Neural progenitor cell (in vitro differentiated cells): ENCODE measurements around the gene RFX3. TPM values are rescaled to one million over a fixed set of nuclear protein-coding genes. Genes with fewer than 3 reads are reported as not detected.

Experiments used
- DNase-seq: peaks from one replicate; pipeline ENCODE4 v3.0.0-alpha.2; 2016; ENCODE audit warnings: low spot score
- H2AFZ ChIP-seq: fragments of 200-600 bp; sonication (generic); replicated peaks from 2 replicates; pipeline ENCODE4 v1.6.1; 2016; ENCODE audit warnings: antibody characterized with exemption
- H3F3A ChIP-seq: fragments of 200-600 bp; sonication (generic); 2 replicates; pipeline ENCODE4 v1.6.1; 2016; ENCODE audit warnings: antibody characterized with exemption, low read depth
- H3K27ac ChIP-seq: fragments of 200-600 bp; sonication (generic); 2 replicates; pipeline ENCODE4 v1.5.1; 2016; ENCODE audit warnings: mild to moderate bottlenecking
- H3K27me3 ChIP-seq: fragments of 200-600 bp; sonication (generic); 2 replicates; pipeline ENCODE4 v1.6.1; 2016; ENCODE audit warnings: mild to moderate bottlenecking, moderate library complexity
- H3K36me3 ChIP-seq: fragments of 200-600 bp; sonication (generic); 2 replicates; pipeline ENCODE4 v1.5.1; 2016
- H3K4me1 ChIP-seq: fragments of 200-600 bp; sonication (generic); 2 replicates; pipeline ENCODE4 v1.6.1; 2016; ENCODE audit warnings: mixed run types
- H3K4me2 ChIP-seq: fragments of 200-600 bp; sonication (generic); 2 replicates; pipeline ENCODE4 v1.6.1; 2016
- H3K4me3 ChIP-seq: fragments of 200-600 bp; sonication (generic); 2 replicates; pipeline ENCODE4 v1.5.1; 2016
- H3K79me2 ChIP-seq: fragments of 200-600 bp; sonication (generic); 2 replicates; pipeline ENCODE4 v1.6.1; 2016; ENCODE audit warnings: low read depth
- H3K9ac ChIP-seq: fragments of 200-600 bp; sonication (generic); 2 replicates; pipeline ENCODE4 v1.6.1; 2016
- H3K9me3 ChIP-seq: fragments of 200-600 bp; sonication (generic); 2 replicates; pipeline ENCODE4 v1.5.1; 2016; ENCODE audit warnings: low read depth
- H4K20me1 ChIP-seq: fragments of 200-600 bp; sonication (generic); 2 replicates; pipeline ENCODE4 v1.6.1; 2016; ENCODE audit warnings: low read depth
- H3K27ac Mint-ChIP-seq: 3 replicates; pipeline ENCODE4 v1.8.0; 2021; ENCODE audit warnings: mixed read lengths
- H3K27me3 Mint-ChIP-seq: 2 replicates; pipeline ENCODE4 v1.8.0; 2022; ENCODE audit warnings: low read depth, mild to moderate bottlenecking, inconsistent platforms, moderate library complexity, mixed read lengths; ENCODE audit not compliant: insufficient read depth
- H3K36me3 Mint-ChIP-seq: 3 replicates; pipeline ENCODE4 v1.8.0; 2021; ENCODE audit warnings: mixed read lengths
- H3K4me1 Mint-ChIP-seq: 3 replicates; pipeline ENCODE4 v1.8.0; 2021; ENCODE audit warnings: mixed read lengths
- H3K4me3 Mint-ChIP-seq: 3 replicates; pipeline ENCODE4 v1.8.0; 2021; ENCODE audit warnings: mild to moderate bottlenecking, moderate library complexity, mixed read lengths
- H3K9me3 Mint-ChIP-seq: 3 replicates; pipeline ENCODE4 v1.8.0; 2020; ENCODE audit warnings: mixed read lengths
- CTCF ChIP-seq: fragments of 200-600 bp; sonication (generic); IDR thresholded peaks from 2 replicates; pipeline ENCODE4 v1.5.1; 2017; ENCODE audit warnings: antibody characterized with exemption, mild to moderate bottlenecking
- EZH2 ChIP-seq: fragments of 200-600 bp; sonication (generic); IDR thresholded peaks from 2 replicates; pipeline ENCODE4 v1.6.1; 2017; ENCODE audit warnings: antibody characterized with exemption, mild to moderate bottlenecking, moderate library complexity
- EZH2phosphoT487 ChIP-seq: fragments of 200-600 bp; sonication (generic); IDR thresholded peaks from 2 replicates; pipeline ENCODE4 v1.6.1; 2017; ENCODE audit warnings: antibody characterized with exemption
- total RNA-seq: library from RNA; depleted of rRNA; stranded (reverse); fragments of >200 nt; gene quantifications from 2 replicates; pipeline ENCODE4 v1.2.3, GENCODE V29; 2015; ENCODE audit warnings: low replicate concordance

Gene RFX3
- total RNA-seq, 1 donor from 2014 or later: 39.6 TPM

- DNase-seq: no peak
- Mint-ChIP-seq H3K27ac (no peak overlapping the region), H3K36me3 (peaks cover 5% of the 10 kb centered on the region), H3K4me1 (no peaks in the 10 kb centered on the region), H3K27me3 (no peaks in the 10 kb centered on the region), H3K9me3 (no peaks in the 10 kb centered on the region), H3K4me3 (no peak overlapping the region)
- Histone ChIP-seq H3K4me2 (no peak overlapping the region), H3K79me2 (peaks cover 18% of the 10 kb centered on the region), H3K4me1 (peaks cover 10% of the 10 kb centered on the region), H3K36me3 (no peaks in the 10 kb centered on the region), H3K27ac (no peak overlapping the region), H3K4me3 (no peak overlapping the region), H2AFZ (no peak overlapping the region), H3F3A (peaks cover 3% of the 10 kb centered on the region), H3K9ac (no peak overlapping the region), H3K27me3 (no peaks in the 10 kb centered on the region), H4K20me1 (no peaks in the 10 kb centered on the region), H3K9me3 (no peaks in the 10 kb centered on the region)
- no peak for TF ChIP-seq CTCF
- TF ChIP-seq EZH2: no peak
- no peak for TF ChIP-seq EZH2phosphoT487
Measured at GRCh38 chr9:3409453-3409852, 116.3 kb downstream of the RFX3 start.

- no peak overlapping the region for H2AFZ ChIP-seq
- DNase-seq: no peak
- no peak overlapping the region for H3K4me3 Mint-ChIP-seq
- no peaks in the 10 kb centered on the region for H3K36me3 ChIP-seq
- peaks cover 59% of the 10 kb centered on the region for H3K79me2 ChIP-seq
- no peaks in the 10 kb centered on the region for H3K9me3 ChIP-seq
- H3K27me3 ChIP-seq: no peaks in the 10 kb centered on the region
- peaks cover 50% of the 10 kb centered on the region for H3K4me1 ChIP-seq
- H3K4me1 Mint-ChIP-seq: peaks cover 7% of the 10 kb centered on the region
- no peak overlapping the region for H3K4me3 ChIP-seq
- peaks cover 10% of the 10 kb centered on the region for H3K36me3 Mint-ChIP-seq
- peaks cover 10% of the 10 kb centered on the region for H3F3A ChIP-seq
- H3K9me3 Mint-ChIP-seq: no peaks in the 10 kb centered on the region
- no peak overlapping the region for H3K9ac ChIP-seq
- peak overlapping the region; percentile 15 for H3K4me2 ChIP-seq
- no peak overlapping the region for H3K27ac ChIP-seq
- no peaks in the 10 kb centered on the region for H3K27me3 Mint-ChIP-seq
- H4K20me1 ChIP-seq: no peaks in the 10 kb centered on the region
- H3K27ac Mint-ChIP-seq: no peak overlapping the region
- TF ChIP-seq EZH2phosphoT487: no peak
- no peak for TF ChIP-seq CTCF
- no peak for TF ChIP-seq EZH2
Measured at GRCh38 chr9:3403315-3403714, 122.5 kb downstream of the RFX3 start.

GRCh38 chr9:3401221-3401954, 124.4 kb downstream of the RFX3 start:
- Histone ChIP-seq H3F3A (peaks cover 6% of the 10 kb centered on the region), H3K4me1 (peaks cover 50% of the 10 kb centered on the region), H3K79me2 (peaks cover 48% of the 10 kb centered on the region), H3K9me3 (no peaks in the 10 kb centered on the region), H3K27me3 (no peaks in the 10 kb centered on the region), H4K20me1 (no peaks in the 10 kb centered on the region), H3K4me3 (peak overlapping the region; percentile 18), H3K27ac (peak overlapping the region; percentile 74), H3K4me2 (peak overlapping the region; percentile 73), H3K9ac (no peak overlapping the region), H3K36me3 (no peaks in the 10 kb centered on the region), H2AFZ (no peak overlapping the region)
- no peak overlapping the region for H3K27ac Mint-ChIP-seq
- H3K27me3 Mint-ChIP-seq: no peaks in the 10 kb centered on the region
- H3K9me3 Mint-ChIP-seq: no peaks in the 10 kb centered on the region
- H3K4me1 Mint-ChIP-seq: peaks cover 7% of the 10 kb centered on the region
- H3K4me3 Mint-ChIP-seq: no peak overlapping the region
- DNase-seq: peak; percentile 73
- TF ChIP-seq CTCF: no peak
- TF ChIP-seq EZH2: no peak
- TF ChIP-seq EZH2phosphoT487: no peak
- H3K36me3 Mint-ChIP-seq: peaks cover 16% of the 10 kb centered on the region
